Left forelimb (tissue), 1 donor: ENCODE measurements around the gene CDHR4.
"Not testable (repeated sequence)": the region's sequence is repeated elsewhere in the genome, so short reads cannot be mapped to it uniquely, and the experiment has no call there.

Experiments
- DNase-seq: peaks from one replicate; pipeline ENCODE4 v3.0.0-alpha.2; 2018; ENCODE audit warnings: low spot score

The CDHR4 gene

DNA sequence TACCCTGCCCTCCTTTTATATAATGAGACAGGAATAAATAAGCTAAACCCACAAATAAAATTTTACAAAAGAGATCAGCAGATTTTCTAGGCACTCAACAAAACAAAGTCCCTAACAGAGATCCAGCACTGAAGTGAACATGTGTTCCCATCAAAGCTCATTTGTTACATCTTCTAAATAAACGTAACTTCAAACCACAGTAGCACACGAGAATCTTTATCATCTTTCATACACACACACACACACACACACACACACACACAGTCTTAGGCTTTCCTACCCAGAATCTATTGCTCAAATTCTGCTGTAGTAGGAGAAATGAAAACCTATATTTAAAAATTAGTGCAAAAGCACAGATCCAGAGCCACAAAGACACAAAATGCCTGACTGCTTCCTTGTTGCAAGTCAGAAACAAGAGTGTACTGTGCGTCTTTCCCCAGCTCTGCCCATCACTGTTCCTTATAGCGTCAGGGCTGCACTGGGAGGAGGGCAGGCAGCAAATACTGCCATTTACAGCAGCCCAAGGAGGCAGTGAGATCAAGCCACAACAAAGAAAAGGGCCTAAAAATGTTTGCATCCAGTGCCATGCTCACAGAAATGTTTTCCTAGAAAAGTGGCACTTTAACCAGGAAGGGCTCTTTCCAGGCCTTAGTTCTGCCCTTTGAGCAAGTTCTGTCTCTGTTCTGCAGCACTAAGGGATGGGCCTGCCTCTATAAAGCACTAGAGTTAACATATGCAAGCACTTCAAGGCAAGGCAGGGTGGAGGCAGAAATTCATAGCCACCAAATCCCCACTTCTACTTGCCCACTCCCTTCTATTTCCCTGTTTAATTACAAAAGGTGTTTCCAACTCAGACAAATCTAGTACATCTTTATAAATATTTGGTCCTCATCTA lies 19.3 kb downstream of the CDHR4 start:
- DNase-seq: no peak

DNA sequence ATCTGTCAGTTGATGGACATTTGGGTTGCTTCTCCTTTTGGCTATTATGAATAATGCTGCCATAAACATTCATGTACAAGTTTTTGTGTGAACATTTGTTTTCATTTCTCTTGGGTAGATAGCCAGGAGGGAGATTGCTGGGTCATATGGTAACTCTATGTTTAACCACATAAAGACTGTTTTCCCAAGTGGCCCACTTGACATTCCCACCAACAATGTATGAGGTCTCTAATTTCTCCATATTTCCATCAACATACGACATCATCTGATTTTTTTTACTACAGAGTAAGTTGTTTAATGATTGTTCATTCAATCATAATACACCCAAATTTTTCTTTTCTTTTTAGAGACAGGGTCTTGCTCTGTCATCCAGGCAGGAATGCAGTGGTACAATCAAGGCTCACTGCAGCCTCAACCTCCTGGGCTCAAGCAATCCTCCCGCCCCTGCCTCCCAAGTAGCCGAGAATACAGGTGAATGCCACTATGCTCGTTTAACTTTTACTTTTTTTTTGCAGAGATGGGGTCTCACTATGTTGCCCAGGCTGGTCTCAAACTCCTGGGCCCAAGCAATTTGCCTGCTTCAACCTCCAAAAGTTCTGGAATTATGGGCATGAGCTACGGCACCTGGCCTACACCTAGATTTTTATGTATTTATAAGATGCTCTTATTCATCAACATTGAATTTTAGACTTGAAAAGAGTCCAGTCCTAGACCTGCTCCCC lies 20.2 kb downstream of the CDHR4 start:
- DNase-seq: no peak

DNA sequence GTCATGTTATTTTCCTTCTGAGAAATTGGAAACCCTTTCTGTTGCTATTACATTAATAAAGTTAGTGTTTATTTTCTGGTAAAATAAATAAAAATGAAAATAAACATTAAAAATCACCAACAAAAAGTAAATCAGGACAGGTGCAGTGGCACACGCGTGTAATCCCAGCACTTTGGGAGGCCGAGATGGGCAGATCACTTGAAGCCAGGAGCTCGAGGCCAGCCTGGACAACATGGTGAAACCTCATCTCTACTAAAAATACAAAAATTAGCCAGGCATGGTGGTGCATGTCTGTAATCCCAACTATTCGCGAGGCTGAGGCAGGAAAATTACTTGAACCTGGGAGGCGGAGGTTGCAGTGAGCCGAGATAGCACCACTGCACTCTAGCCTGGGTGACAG lies 23.6 kb downstream of the CDHR4 start:
- DNase-seq: not testable (repeated sequence)

DNA sequence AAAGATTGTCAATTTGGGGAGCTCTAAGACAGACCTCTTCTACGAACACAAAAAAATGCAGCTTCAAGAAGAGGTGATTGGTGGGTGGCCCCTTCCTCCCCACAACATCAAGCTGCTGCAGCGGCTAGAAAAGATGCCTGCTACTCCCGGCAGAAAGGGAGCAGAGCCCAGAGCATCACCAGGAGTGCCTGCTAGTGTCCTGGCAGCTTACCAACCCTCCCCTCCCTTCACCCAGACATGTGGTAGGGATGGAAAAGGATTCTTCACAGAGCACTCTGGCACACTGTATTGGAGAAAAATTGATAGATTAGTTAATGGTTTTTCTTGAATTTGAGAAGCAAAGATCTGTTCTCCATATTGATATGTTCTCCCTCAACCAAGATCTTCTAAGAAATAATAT lies 24.1 kb downstream of the CDHR4 start:
- DNase-seq: no peak

DNA sequence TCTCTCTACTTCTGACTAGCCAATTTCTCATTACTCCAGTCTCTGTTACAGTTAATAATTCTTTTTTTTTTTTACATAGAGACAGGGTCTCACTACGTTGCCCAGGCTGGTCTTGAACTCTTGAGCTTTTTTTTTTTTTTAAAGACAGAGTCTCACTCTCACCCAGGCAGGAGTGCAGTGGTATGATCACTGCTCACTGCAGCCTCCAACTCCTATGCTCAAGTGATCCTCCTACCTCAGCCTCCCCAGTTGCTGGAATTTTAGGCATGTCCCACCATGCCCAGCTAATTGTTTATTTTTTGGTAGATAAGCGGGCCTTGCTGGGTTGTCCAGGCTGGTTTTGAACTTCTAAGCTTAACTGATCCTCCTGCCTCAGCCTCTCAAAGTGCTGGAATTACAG lies 27.0 kb downstream of the CDHR4 start:
- DNase-seq: no peak

DNA sequence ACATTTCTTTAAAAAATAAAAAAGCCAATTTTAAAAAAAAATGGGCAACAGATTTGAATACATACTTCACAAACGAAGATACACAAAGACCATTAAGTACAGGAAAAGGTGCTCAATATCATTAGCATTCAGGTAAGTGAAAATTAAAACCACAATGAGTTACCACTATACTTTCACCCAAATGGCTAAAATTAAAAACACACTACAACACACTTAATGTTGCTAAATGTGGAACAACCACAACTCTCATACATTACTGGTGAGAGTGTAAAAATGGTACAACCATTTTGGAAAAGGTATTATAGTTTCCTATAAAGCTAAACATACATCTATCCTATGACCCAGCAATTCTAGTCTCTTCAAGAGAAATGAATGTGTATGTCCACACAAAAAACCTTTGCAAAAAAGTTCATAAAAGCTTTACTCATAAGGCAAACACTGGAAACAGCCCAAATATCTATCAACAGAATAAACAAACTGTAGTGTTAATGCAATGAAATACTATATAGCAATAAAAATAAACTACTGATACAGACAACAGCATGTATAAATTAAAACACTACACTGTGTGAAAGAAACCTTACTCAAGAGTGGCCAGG lies 28.2 kb downstream of the CDHR4 start:
- DNase-seq: no peak

DNA sequence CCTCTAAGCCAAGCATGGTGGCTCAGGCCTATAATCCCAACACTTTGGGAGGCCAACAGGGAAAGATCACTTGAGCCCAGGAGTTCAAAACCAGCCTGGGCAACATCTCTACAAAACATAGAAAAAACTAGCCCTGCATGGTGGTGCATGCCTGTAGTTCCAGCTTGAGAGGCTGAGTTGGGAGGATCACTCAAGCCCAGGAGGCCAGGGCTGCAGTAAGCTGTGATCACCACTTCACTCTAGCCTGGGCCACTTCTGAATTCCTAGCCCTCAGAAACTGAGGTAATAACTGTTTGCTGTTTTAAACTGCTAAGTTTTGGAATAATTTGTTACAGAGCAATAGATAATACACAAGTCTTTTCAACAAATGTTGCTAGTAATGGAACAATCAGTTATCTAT lies 29.7 kb downstream of the CDHR4 start:
- DNase-seq: no peak

DNA sequence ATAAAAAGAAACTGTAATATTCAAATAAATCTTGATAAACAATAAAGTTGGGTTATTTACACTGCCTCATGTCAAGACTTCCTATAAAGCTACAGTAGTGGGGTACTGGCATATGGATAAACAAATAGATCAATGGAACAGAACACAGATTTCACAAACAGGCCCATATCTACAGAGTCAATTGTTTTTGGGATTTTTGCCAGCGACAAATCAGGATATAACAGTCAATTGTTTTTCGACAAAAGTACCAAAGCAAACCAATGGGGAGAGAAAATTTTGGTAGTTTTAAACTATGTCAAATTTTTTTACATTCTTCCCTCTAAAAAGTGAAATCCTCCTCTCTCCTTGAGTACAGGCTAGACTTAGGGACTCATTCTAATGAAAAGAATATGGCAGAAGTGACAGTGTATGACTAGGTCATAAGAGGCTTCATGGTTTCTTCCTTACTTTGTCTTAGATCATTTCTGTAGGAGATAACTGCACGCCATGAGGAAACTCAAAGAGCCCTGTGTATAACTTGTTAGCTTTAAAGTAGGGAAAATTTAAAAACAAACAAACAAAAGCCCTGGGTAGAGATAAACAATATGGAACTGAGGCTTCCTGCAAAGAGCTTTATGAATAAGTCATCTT lies 30.3 kb downstream of the CDHR4 start:
- DNase-seq: no peak

DNA sequence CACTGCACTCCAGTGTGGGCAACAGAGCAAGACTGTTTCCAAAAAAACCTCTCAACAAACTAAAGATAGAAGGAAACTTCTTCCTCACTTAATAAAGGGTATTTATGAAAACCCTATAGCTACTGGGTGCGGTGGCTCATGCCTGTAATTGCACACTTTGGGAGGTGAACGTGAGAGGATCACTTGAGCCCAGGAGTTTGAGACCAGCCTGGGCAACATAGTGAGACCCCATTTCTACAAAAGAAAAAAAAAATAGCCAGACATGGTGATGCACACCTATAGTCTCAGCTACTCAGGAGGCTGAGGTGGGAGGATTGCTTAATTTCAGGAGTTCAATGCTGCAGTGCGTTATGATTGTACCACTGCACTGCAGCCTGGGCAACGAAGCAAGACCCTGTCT lies 35.7 kb downstream of the CDHR4 start:
- DNase-seq: no peak

DNA sequence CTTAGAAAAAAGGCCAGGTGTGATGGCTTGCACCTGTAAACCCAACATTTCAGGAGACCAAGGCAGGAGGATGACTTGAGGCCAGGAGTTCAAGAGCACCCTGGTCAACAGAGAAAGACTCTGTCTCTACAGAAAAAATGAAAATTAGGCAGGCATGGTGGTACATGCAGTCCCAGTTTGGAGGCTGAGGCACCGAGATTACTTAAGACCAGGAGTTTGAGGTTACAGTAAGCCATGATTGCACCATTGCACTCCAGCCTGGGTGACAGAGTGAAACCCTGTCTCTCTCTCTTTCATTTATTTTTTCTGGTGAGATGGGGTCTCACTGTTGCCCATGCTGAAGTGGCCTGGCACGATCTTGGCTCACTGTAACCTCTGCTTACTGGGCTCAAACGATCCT lies 38.0 kb downstream of the CDHR4 start:
- no peak for DNase-seq

DNA sequence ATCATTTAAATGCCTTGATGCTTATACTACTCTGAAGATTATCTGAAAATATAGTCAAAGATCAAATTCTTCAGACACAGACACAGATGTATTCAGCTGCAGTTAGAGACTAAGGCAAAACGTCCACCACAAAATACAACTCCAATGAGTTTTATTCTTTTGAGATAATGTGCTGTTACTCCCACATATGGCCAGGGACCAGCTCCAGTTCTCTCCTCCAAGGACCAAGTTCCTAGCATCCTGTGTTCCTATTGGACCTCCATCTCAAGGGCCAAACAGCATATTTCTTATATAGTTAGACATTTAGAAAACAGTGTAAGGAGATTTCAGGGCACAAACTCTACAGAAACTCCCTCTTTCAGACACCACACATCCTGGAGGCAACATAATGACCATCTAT lies 40.4 kb downstream of the CDHR4 start:
- no peak for DNase-seq

DNA sequence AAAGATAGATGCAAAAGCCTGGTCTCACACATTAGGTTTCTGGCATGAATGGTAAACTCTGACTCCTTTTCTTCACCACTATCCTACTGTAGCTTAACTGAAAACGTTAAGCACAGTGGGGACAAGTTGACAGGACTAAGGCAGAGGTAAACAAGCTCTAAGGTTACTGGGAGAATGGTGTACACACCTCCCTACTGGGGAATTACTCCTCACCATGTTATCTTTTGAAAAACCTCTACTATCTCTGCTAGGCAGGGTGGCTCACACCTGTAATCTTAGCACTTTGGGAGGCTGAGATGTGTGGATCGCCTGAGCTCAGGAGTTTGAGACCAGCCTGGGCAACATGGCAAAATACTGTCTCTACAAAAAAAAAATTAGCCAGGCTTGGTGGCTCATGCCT lies 42.5 kb downstream of the CDHR4 start:
- DNase-seq: no peak

DNA sequence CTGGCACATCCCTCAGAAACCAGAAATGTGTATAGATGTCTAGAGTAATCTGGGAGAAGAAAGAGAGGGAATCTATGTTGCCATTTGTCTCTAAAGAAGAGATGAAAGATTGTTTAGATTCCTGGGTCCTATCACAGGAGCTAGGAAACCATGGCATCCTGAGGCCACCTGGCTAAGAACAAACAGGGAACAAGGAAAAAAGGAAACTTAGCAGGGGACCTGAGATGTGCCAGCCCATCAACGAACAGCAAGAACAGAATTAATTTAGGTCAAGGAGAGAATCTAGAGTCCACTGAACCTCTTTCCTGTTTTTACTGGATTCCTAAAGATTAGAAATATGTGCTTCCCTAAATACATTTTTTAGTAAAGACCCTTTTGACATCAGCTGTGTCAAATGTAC lies 43.6 kb downstream of the CDHR4 start:
- no peak for DNase-seq

DNA sequence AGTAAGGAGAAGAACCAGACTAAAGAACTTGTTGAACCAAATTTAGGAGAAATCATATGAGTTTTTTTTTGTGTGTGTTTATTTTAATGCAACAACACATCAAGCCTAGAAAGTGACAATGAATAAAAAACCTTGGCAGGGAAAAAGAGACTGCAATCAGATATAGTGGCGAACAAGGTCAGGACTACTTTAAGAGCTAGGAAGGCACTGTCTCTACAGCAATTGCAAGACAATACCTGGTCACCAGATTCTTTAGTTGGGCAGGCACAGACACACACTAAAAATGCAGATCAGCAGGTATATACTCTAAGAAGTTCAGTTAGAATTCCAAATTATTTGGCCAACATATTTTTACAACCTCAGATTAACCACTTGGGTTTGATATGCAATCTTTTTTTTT lies 45.1 kb downstream of the CDHR4 start:
- DNase-seq: no peak

DNA sequence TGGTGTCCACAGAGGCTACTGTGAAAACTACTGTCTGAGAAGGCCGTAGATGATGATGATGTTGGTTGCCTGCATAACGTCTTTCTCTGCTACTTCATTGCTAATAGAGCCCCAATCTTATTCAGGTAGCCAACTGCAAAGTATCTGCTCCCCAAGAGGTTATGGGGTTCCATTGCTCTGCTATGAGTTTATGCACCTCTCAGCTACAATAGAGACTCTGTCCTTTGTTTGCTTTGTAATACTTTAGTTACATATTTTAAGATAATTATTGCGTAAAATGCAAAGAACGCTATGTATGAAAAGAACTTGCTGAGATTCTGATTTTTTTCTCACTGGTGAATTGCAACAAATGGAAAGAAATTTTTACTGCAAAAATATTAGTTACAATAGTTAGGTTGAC lies 48.2 kb downstream of the CDHR4 start:
- DNase-seq: no peak

DNA sequence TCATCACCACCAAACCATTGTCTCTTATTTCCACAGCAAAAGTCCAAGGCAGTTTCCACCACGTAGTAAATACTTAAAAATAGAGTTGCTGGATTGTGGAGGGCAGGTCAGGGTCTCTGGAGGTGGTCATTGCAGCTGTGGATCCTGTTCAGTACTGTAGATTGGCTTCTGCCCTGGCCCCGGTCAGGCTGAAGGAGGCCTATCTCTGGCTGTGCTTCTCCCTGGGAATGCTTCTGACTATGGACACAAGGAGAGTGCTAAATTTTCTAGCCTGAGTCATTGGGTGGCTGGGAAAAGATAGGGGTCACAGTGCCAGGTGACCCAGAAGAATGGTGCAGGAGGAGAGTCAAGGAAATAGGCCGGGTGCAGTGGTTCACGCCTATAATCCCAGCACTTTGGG lies 49.6 kb downstream of the CDHR4 start:
- DNase-seq: no peak

DNA sequence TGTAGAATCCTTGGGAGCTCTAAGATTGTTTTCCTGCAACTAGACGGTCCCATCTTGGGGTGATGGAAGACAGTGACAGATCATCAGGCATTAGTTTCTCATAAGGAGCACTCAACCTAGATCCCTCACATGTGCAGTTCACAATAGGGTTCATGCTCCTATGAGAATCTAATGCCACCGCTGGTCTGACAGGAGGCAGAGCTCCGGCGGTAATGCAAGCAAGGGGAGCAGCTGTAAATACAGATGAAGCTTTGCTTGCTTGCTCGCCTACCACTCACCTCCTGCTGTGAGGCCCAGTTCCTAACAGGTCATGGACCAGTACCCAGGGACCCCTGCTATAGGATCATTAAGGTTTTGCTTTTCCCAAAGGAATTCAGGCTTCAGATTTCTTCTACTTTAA lies 50.8 kb downstream of the CDHR4 start:
- DNase-seq: not testable (repeated sequence)

DNA sequence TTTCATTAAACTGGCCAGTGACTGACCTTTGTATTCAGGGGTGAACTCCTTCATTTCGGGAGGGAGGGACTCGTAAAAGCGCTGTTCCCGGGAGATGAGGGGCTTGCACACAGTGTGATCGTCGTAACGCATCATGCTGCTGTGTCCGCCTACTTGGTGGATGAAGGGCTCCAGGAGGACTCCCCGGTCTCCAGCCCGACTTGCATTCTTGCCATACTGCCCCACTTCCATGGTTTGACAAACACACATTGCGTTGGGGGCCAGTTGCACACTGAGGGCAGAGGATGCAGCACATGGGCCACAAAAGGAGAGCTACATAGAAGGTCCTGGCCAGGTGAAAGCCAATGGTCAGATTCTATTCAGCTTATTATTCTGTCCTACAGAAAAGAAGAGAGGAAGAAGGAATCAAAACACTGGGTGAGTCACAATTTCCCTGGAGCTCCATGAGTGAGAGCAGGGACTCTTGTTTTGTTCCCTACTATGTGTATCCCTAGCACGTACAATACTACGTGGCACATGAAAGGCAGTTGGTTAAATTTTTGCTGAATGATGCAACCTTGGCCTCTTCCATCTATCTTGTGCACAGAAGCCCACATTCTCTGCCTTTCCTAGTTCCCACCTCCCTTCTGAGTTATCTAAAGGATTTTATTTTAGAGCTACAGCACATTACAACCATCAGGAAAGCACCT lies 51.7 kb downstream of the CDHR4 start:
- no peak for DNase-seq

DNA sequence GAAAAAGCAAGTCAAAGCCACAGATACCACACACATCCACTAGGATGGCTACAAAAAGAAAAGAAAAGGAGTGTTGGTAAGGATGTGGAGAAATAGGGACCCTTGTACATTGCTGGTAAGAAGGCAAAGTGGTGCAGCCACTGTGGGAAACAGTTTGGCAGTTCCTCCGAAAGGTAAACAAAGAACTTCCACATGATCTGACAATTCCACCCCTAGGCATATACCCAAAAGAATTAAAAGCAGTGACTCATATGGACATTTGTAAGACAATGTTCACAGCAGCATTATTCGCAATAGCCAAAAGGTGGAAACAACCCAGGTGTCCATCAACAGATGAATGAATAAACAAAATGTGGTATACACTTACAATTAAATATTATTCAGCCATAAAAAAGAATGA lies 53.7 kb downstream of the CDHR4 start:
- DNase-seq: no peak
